Esophagus squamous epithelium (tissue), 4 donors: ENCODE results near the gene ABCG5.

Experiments
- CTCF ChIP-seq, 6 experiments: fragments of 450-650 bp in 4 of 6; fragments of 200-600 bp in 2 of 6; sonication (generic) in 2 of 6; IDR thresholded peaks; one replicate each; pipeline ENCODE4 v1.5.1; 2016 to 2019; ENCODE audit warnings: antibody characterized with exemption in 6 of 6, mild to moderate bottlenecking in 4 of 6, moderate library complexity in 4 of 6
- POLR2A ChIP-seq, 4 donors: fragments of 450-650 bp; IDR thresholded peaks; one replicate each; pipeline ENCODE4 v1.6.1; 2017; ENCODE audit warnings: antibody characterized with exemption in 4 of 4, mild to moderate bottlenecking in 4 of 4, moderate library complexity in 3 of 4

DNA sequence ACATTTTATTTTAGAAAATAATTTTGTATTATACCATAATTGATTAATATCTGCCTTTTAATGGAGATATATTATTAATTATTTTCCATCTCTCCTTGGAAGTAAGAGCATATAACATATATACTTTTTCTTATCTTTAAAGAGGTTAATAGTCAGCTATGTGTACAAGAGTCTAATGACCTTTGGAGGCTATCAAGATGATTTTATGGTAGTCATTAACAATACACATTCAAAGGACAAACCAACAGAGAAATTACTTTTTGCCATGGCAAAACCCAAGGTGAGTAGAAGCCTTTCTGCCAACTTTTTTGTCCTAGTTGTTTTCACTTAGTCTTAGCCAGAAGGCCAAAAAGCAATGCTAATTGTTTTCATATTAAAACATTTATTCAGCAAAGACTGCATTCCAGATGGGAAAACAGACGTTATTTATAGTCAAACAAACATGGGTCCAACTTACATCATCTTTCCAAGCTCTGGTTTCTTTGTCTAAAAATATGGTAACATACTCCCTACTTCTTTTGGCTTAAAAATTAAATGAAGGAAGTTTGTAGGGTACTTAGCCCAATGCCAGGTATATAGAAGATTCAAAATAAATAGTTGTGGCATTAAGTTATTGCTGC, 74.4 kb downstream of the ABCG5 start:
- TF ChIP-seq CTCF (IDR thresholded peaks at IDR 0.05) (no peak), POLR2A (IDR thresholded peaks at IDR 0.05) (no peak)
